K562 (cell line): ENCODE measurements around the gene LPIN2. TPM values are rescaled to one million over a fixed set of nuclear protein-coding genes. Genes with fewer than 3 reads are reported as not detected.
A peak's percentile ranks its signal among the peaks of the same experiment; 100 is the strongest.

Source experiments
- HNRNPUL1 ChIP-seq: fragments of 200-400 bp; formaldehyde crosslinking; IDR thresholded peaks from 2 replicates; pipeline ENCODE4 v1.6.1; 2017; ENCODE audit warnings: low read length
- ILF3 ChIP-seq: fragments of 450-650 bp; IDR thresholded peaks from 2 replicates; pipeline ENCODE4 v1.6.1; 2018; ENCODE audit warnings: antibody characterized with exemption, mild to moderate bottlenecking, moderate library complexity, borderline replicate concordance
- MAZ ChIP-seq, 2 experiments: fragments of 450-650 bp in 1 of 2; sonication (generic) in 1 of 2; formaldehyde crosslinking; IDR thresholded peaks in 1 of 2; conservative IDR thresholded peaks in 1 of 2; 2 replicates each; pipeline versions ENCODE4 v1.4.0 to v1.5.0; 2020; ENCODE audit warnings: mild to moderate bottlenecking in 1 of 2, missing genetic modification reagents in 1 of 2
- MTF1 ChIP-seq: fragments of 250-450 bp; sonication (Bioruptor Pico); IDR thresholded peaks from 2 replicates; pipeline ENCODE4 v1.9.0; 2021; ENCODE audit warnings: moderate library complexity, mild to moderate bottlenecking, inconsistent platforms, borderline replicate concordance
- NFIC ChIP-seq: fragments of 450-650 bp; IDR thresholded peaks from 2 replicates; pipeline ENCODE4 v1.6.1; 2017; ENCODE audit warnings: mild to moderate bottlenecking, inconsistent platforms
- NR2C2 ChIP-seq, 2 experiments: fragments of 200-800 bp in 1 of 2; sonication (Bioruptor generic) in 1 of 2; sonication (generic) in 1 of 2; formaldehyde crosslinking in 1 of 2; IDR thresholded peaks; 2 replicates each; pipeline versions ENCODE4 v1.6.1 to v1.8.0; 2016 to 2022; ENCODE audit warnings: mild to moderate bottlenecking in 1 of 2, missing compliant biosample characterization in 1 of 2, missing genetic modification characterization in 1 of 2, missing genetic modification reagents in 1 of 2
- SIN3B ChIP-seq: fragments of 450-650 bp; IDR thresholded peaks from 2 replicates; pipeline ENCODE4 v1.6.1; 2017; ENCODE audit warnings: low read depth, mild to moderate bottlenecking, moderate library complexity
- TCFL5 ChIP-seq: fragments of 250-450 bp; sonication (Bioruptor Pico); conservative IDR thresholded peaks from 2 replicates; pipeline ENCODE4 v1.6.1; 2021; ENCODE audit warnings: mild to moderate bottlenecking, moderate library complexity, matching md5 sums
- ZFX ChIP-seq: sonication (generic); formaldehyde crosslinking; IDR thresholded peaks from 2 replicates; pipeline ENCODE4 v1.8.0; 2022; ENCODE audit warnings: mild to moderate bottlenecking, missing genetic modification reagents, moderate library complexity
- ZHX1 ChIP-seq: fragments of 150-350 bp; conservative IDR thresholded peaks from 2 replicates; pipeline ENCODE4 v1.6.1; 2014; ENCODE audit warnings: low read length
- ZNF41 ChIP-seq: fragments of 250-450 bp; sonication (Bioruptor Pico); conservative IDR thresholded peaks from 2 replicates; pipeline ENCODE4 v1.4.0; 2020; ENCODE audit warnings: mild to moderate bottlenecking
- ZNF586 ChIP-seq: fragments of 450-650 bp; formaldehyde crosslinking; conservative IDR thresholded peaks from 2 replicates; pipeline ENCODE4 v1.4.0; 2020; ENCODE audit warnings: mild to moderate bottlenecking, moderate library complexity
- ZNF764 ChIP-seq: fragments of 250-450 bp; sonication (Bioruptor Pico); IDR thresholded peaks from 2 replicates; pipeline ENCODE4 v1.4.0; 2020; ENCODE audit warnings: low read depth, mild to moderate bottlenecking, moderate library complexity
- polyA plus RNA-seq, 8 experiments: library from polyadenylated mRNA; depleted of rRNA in 4 of 8; stranded (reverse) in 5 of 8; unstranded in 3 of 8; fragments of >200 nt; fragmentation: Nextera tagmentation in 2 of 8; fragmentation: Illumina TruSeq in 1 of 8; extraction: Ambion mirVana in 2 of 8; extraction: Trizol in 1 of 8; gene quantifications; 2 replicates each; pipeline versions ENCODE4 v1.2.1 to v1.2.3, GENCODE V29; 2011 to 2014; ENCODE audit warnings: inconsistent platforms in 1 of 8, missing spikeins in 1 of 8
- total RNA-seq, 7 experiments: library from RNA; depleted of rRNA in 6 of 7; stranded (reverse); fragments of >200 nt in 6 of 7; fragmentation: Illumina TruSeq in 2 of 7; extraction: Trizol in 2 of 7; gene quantifications; 2 replicates each; pipeline versions ENCODE4 v1.2.1 to v1.2.3, GENCODE V29; 2011 to 2021; ENCODE audit warnings: low replicate concordance in 1 of 7
- TF ChIP-seq, protein P1 (sequence below), 2 experiments: fragments of 450-650 bp; conservative IDR thresholded peaks; 2 replicates each; pipeline ENCODE4 v1.6.1; 2017; ENCODE audit warnings: mild to moderate bottlenecking in 2 of 2, moderate library complexity in 2 of 2
- TF ChIP-seq, protein P2 (sequence below): sonication (generic); formaldehyde crosslinking; IDR thresholded peaks from 2 replicates; pipeline ENCODE4 v1.8.1; 2023; ENCODE audit warnings: mild to moderate bottlenecking, missing genetic modification reagents
- TF ChIP-seq, protein P3 (sequence below): fragments of 250-450 bp; sonication (Bioruptor Pico); IDR thresholded peaks from 2 replicates; pipeline ENCODE4 v1.5.0; 2022; ENCODE audit warnings: mild to moderate bottlenecking
- TF ChIP-seq, protein P4 (sequence below): fragments of 250-450 bp; sonication (Bioruptor Pico); IDR thresholded peaks from 2 replicates; pipeline ENCODE4 v1.4.0; 2020; ENCODE audit warnings: mild to moderate bottlenecking

LPIN2 gene
- total and polyA plus RNA-seq, 9 of the 15 experiments (the other 6 are each of a cell fraction or from before 2014, with no cell fraction given) = 5.2 to 34.8 (median 24.6) TPM

- TF ChIP-seq, protein P1, sequence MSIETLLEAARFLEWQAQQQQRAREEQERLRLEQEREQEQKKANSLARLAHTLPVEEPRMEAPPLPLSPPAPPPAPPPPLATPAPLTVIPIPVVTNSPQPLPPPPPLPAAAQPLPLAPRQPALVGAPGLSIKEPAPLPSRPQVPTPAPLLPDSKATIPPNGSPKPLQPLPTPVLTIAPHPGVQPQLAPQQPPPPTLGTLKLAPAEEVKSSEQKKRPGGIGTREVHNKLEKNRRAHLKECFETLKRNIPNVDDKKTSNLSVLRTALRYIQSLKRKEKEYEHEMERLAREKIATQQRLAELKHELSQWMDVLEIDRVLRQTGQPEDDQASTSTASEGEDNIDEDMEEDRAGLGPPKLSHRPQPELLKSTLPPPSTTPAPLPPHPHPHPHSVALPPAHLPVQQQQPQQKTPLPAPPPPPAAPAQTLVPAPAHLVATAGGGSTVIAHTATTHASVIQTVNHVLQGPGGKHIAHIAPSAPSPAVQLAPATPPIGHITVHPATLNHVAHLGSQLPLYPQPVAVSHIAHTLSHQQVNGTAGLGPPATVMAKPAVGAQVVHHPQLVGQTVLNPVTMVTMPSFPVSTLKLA (conservative IDR thresholded peaks at IDR 0.05) = peak; percentile 29 to 47; a peak in 3 of 4 replicates
- TF ChIP-seq ZFX (CRISPR knock-in tag) (no peak), NR2C2 (CRISPR knock-in tag; IDR thresholded peaks at IDR 0.05) (no peak), NR2C2 (tag; IDR thresholded peaks at IDR 0.05) (no peak), NFIC (peak; percentile 67), ZNF41 (CRISPR knock-in tag) (no peak), ILF3 (no peak), MAZ (CRISPR knock-in tag; conservative IDR thresholded peaks at IDR 0.05 in 1 of 2, IDR thresholded peaks at IDR 0.05 in 1 of 2) (peak; percentile 47 to 62; a peak in 2 of 4 replicates), SIN3B (no peak), HNRNPUL1 (no peak), ZNF764 (CRISPR knock-in tag) (no peak), MTF1 (CRISPR knock-in tag) (no peak), ZHX1 (no peak), TCFL5 (no peak; the same call in 1 of the 2 replicates), ZNF586 (no peak)
- TF ChIP-seq, protein P2, sequence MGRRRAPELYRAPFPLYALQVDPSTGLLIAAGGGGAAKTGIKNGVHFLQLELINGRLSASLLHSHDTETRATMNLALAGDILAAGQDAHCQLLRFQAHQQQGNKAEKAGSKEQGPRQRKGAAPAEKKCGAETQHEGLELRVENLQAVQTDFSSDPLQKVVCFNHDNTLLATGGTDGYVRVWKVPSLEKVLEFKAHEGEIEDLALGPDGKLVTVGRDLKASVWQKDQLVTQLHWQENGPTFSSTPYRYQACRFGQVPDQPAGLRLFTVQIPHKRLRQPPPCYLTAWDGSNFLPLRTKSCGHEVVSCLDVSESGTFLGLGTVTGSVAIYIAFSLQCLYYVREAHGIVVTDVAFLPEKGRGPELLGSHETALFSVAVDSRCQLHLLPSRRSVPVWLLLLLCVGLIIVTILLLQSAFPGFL (CRISPR knock-in tag) = no peak
- TF ChIP-seq, protein P3, sequence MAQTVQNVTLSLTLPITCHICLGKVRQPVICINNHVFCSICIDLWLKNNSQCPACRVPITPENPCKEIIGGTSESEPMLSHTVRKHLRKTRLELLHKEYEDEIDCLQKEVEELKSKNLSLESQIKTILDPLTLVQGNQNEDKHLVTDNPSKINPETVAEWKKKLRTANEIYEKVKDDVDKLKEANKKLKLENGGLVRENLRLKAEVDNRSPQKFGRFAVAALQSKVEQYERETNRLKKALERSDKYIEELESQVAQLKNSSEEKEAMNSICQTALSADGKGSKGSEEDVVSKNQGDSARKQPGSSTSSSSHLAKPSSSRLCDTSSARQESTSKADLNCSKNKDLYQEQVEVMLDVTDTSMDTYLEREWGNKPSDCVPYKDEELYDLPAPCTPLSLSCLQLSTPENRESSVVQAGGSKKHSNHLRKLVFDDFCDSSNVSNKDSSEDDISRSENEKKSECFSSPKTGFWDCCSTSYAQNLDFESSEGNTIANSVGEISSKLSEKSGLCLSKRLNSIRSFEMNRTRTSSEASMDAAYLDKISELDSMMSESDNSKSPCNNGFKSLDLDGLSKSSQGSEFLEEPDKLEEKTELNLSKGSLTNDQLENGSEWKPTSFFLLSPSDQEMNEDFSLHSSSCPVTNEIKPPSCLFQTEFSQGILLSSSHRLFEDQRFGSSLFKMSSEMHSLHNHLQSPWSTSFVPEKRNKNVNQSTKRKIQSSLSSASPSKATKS = no peak
- TF ChIP-seq, protein P4, sequence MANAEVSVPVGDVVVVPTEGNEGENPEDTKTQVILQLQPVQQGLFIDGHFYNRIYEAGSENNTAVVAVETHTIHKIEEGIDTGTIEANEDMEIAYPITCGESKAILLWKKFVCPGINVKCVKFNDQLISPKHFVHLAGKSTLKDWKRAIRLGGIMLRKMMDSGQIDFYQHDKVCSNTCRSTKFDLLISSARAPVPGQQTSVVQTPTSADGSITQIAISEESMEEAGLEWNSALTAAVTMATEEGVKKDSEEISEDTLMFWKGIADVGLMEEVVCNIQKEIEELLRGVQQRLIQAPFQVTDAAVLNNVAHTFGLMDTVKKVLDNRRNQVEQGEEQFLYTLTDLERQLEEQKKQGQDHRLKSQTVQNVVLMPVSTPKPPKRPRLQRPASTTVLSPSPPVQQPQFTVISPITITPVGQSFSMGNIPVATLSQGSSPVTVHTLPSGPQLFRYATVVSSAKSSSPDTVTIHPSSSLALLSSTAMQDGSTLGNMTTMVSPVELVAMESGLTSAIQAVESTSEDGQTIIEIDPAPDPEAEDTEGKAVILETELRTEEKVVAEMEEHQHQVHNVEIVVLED = no peak
Measured at GRCh38 chr18:2994603-2995432, 18.1 kb downstream of the LPIN2 start (continued).
